C1 segment of cervical spinal cord (tissue), 14 donors: ENCODE results near the gene MALAT1.

Experiments used
- DNase-seq, 14 donors: peaks; one replicate each; lab custom pipeline; 2025; lab: John Stamatoyannopoulos, UW

MALAT1 gene

DNA sequence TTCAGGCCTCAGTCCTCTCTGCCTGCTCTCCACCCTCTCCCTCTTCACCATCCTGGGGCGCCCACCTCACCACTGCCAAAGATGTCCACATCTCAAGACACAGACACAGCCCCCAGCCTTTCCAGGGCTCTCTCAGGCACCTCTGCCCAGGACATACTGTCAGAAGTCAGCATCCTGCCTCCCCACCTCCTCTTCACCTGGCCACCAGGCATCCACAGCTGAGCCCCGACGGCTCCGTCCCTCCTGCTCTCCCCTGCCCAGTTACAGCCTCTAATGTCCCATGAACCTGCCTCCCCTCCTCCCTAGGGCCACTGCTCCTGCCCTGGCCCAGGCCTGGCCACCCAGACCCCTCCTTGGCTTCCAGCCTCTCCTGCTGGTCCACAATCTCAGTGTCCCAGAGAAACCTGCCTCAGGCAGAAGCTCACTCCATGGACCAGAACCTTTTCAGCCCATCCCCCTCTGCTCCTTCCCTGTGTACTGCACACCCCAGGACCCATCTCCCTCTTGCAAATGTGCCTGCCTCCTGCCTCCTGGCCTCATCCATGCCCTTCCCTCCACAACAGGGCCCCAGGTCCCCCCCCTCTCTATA is 56.1 kb downstream of the MALAT1 start:
- no peak for DNase-seq

DNA sequence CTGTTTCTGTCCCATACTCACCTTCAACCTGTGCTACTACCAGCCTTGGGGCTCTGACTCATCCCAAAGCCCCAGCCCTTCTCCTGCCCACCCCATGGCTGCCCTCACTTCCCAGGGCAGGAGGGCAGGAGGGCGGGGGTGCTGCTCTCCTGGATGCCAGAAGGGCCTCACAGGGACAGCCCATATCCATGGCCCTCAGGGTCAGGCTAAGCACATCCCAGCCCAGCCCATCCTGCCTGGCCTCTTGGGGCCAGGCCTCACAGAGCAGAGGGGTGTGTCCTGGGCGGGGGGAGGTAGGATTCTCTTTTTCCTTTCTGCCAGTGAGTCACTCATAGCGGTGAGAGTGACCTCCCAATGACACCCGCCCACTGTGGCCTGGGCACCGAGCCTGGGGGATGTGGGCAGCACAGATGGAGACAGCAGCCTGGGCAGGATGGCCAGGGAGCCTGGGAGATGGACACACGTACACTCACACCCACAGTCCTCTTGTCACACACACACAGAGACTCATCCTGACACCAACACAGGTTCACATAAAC is 56.9 kb downstream of the MALAT1 start:
- DNase-seq, result peak in 2 of 14 donors; percentile 13 to 61
